Measurements from ENCODE around the gene CCDC112.
"Not testable (repeated sequence)": the region's sequence is repeated elsewhere in the genome, so short reads cannot be mapped to it uniquely, and the experiment has no call there.

- TF ChIP-seq POLR2AphosphoS5 (IDR thresholded peaks at IDR 0.05; ENCODE audit: borderline replicate concordance, low read depth, low read length); EZH2 (IDR thresholded peaks at IDR 0.05); FOXP2 (optimal IDR thresholded peaks at IDR 0.05; ENCODE audit: control extremely low read depth, extremely low read length, insufficient read depth): not testable (repeated sequence)
These were observed 47.1 kb downstream of the CCDC112 start for GRCh38 chr5:115249379-115249778.
